Measurements from ENCODE around the gene UNC13A. TPM values are rescaled to one million over a fixed set of nuclear protein-coding genes. Genes with fewer than 3 reads are reported as not detected.
"Not testable (repeated sequence)": the region's sequence is repeated elsewhere in the genome, so short reads cannot be mapped to it uniquely, and the experiment has no call there.

The UNC13A gene
- total RNA-seq, 6 donors from 2014 or later: under 0.01 to 0.54 (median 0.33) TPM; not detected in 1

DNA sequence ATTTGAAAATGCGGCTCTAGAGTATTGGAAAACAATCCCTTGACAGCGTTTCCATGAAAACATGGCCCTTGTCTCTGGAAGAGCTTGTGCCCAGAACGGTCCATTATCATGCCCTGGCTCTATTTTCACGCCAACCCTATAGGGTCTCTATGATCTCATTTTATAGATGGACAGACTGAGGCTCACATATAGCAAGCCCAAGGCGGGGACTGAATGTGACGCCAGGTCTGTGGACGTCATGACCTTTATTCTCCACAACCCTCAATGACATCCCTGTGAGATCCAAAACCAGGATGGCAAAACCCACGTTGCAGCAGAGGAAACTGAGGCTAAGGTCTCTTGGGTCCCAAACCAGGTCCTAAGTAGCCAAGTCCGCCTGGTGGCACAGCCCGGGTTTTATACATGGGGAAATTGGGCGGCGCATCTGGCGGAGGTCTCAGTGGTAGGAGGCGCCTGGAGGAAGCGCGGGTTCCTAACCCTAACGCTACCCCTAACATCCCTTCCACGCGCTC is 133.1 kb downstream of the UNC13A start:
- no peak for DNase-seq
- H3K4me3 ChIP-seq: peak overlapping the region in 3 of 4 donors; percentile 80 to 97 (median 86)
- peaks cover 0 to 10% (median 10%) of the 10 kb centered on the region in 4 donors for H3K36me3 ChIP-seq
- H3K27ac ChIP-seq: peak overlapping the region; percentile 72 to 95 (median 86)
- WGBS, 2 donors: 17 to 31% methylated on average over 8 to 13 of the region's 19 CpGs
- H3K27me3 ChIP-seq: no peaks in the 10 kb centered on the region
- H3K9me3 ChIP-seq: no peaks in the 10 kb centered on the region
- ATAC-seq (ENCODE audit: low FRiP score in 2 of 2): no peak
- H3K4me1 ChIP-seq: peaks cover 20 to 39% (median 30%) of the 10 kb centered on the region in 4 donors
- TF ChIP-seq, protein P1, sequence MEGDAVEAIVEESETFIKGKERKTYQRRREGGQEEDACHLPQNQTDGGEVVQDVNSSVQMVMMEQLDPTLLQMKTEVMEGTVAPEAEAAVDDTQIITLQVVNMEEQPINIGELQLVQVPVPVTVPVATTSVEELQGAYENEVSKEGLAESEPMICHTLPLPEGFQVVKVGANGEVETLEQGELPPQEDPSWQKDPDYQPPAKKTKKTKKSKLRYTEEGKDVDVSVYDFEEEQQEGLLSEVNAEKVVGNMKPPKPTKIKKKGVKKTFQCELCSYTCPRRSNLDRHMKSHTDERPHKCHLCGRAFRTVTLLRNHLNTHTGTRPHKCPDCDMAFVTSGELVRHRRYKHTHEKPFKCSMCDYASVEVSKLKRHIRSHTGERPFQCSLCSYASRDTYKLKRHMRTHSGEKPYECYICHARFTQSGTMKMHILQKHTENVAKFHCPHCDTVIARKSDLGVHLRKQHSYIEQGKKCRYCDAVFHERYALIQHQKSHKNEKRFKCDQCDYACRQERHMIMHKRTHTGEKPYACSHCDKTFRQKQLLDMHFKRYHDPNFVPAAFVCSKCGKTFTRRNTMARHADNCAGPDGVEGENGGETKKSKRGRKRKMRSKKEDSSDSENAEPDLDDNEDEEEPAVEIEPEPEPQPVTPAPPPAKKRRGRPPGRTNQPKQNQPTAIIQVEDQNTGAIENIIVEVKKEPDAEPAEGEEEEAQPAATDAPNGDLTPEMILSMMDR (IDR thresholded peaks at IDR 0.05): no peak
- TF ChIP-seq POLR2A (IDR thresholded peaks at IDR 0.05): no peak
- TF ChIP-seq POLR2AphosphoS5 (IDR thresholded peaks at IDR 0.05): no peak
- no peak for TF ChIP-seq EP300 (IDR thresholded peaks at IDR 0.05)

DNA sequence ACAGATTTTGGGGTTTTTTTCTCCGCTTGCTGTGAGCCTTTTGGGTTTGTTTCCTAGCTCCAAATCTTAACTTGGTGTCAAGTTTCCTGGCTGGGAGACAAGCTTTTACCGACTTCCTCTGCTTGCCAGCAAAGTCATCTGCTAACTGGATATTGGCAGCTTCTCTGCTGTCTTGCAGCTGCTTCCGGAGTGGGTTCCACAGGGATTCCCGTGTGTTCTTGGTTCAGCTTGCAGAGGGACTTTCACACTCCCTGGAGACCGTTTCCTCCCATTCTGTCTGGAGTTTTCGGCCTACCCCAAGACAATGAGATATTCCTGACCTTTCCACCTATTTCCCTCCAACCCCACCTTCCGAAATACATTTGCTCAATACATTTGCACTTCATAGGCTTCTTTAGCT is 134.9 kb downstream of the UNC13A start:
- Histone ChIP-seq H3K9me3 (no peaks in the 10 kb centered on the region), H3K27ac (peak overlapping the region; percentile 53 to 78 (median 64)), H3K27me3 (no peaks in the 10 kb centered on the region), H3K4me3 (no peak overlapping the region), H3K36me3 (no peaks in the 10 kb centered on the region), H3K4me1 (peaks cover 20 to 39% (median 24%) of the 10 kb centered on the region in 4 donors)
- 33 to 36% methylated on average over 7 of the region's 7 CpGs for WGBS, 2 donors
- DNase-seq (peak in 1 of 2 donors; percentile 53), ATAC-seq (ENCODE audit: low FRiP score in 2 of 2) (no peak)
- TF ChIP-seq, protein P1 (IDR thresholded peaks at IDR 0.05): no peak
- TF ChIP-seq POLR2A (IDR thresholded peaks at IDR 0.05) (no peak), POLR2AphosphoS5 (IDR thresholded peaks at IDR 0.05) (peak; percentile 76 to 78), EP300 (IDR thresholded peaks at IDR 0.05) (peak in 1 of 4 donors; percentile 62)

GRCh38 chr19:17552735-17553134 is 135.4 kb downstream of the UNC13A start:
- 94 to 100% methylated on average over 4 of the region's 4 CpGs for WGBS, 2 donors
- H3K4me1 ChIP-seq: peaks cover 19 to 36% (median 21%) of the 10 kb centered on the region in 4 donors
- DNase-seq; H3K27me3 ChIP-seq; ATAC-seq (ENCODE audit: low FRiP score in 2 of 2); H3K4me3 ChIP-seq; H3K9me3 ChIP-seq; H3K36me3 ChIP-seq: not testable (repeated sequence)
- H3K27ac ChIP-seq: peak overlapping the region in 2 of 4 donors; percentile 66 to 78

Other genes starting within 250 kb of the UNC13A start
- gene TMEM221, start 239.7 kb downstream of the UNC13A start, total RNA-seq: under 1 TPM in 1 of 6 donors, not detected in 5; 0.14 TPM
- gene NXNL1, start 227.4 kb downstream of the UNC13A start, total RNA-seq: not detected
- gene SLC27A1, start 217.8 kb downstream of the UNC13A start, total RNA-seq: 10 to 100 TPM; 21.0 to 88.0 (median 30.8) TPM
- 100 to 1,000 TPM in 3 of 6 donors, 10 to 100 TPM in 3; 50.6 to 117 (median 99.7) TPM for gene PGLS, start 176.7 kb downstream of the UNC13A start, total RNA-seq
- gene COLGALT1, start 132.7 kb downstream of the UNC13A start, total RNA-seq: 100 to 1,000 TPM in 4 of 6 donors, 10 to 100 TPM in 2; 58.3 to 151 (median 116) TPM
- 10 to 100 TPM; 23.6 to 87.9 (median 63.7) TPM for gene MAP1S, start 31.1 kb upstream of the UNC13A start, total RNA-seq
- gene FCHO1, start 63.1 kb upstream of the UNC13A start, total RNA-seq: 10 to 100 TPM in 2 of 6 donors, 1 to 10 TPM in 4; 1.9 to 19.9 (median 8.7) TPM
- gene B3GNT3, start 106.8 kb upstream of the UNC13A start, total RNA-seq: 1 to 10 TPM in 5 of 6 donors, not detected in 1; 1.0 to 8.8 (median 2.5) TPM
- gene INSL3, start 133.2 kb upstream of the UNC13A start, total RNA-seq: under 1 TPM in 1 of 6 donors, not detected in 5; 0.57 TPM
- 10 to 100 TPM; 11.0 to 25.1 (median 12.8) TPM for gene JAK3, start 159.6 kb upstream of the UNC13A start, total RNA-seq
- gene RPL18A, start 171.6 kb upstream of the UNC13A start, total RNA-seq: 1,000 to 10,000 TPM in 3 of 6 donors, 100 to 1,000 TPM in 3; 705 to 1,655 (median 1,002) TPM
- gene SLC5A5, start 183.6 kb upstream of the UNC13A start, total RNA-seq: under 1 TPM in 2 of 6 donors, not detected in 4; under 0.01 to 0.15 TPM
- gene CCDC124, start 244.7 kb upstream of the UNC13A start, total RNA-seq: 10 to 100 TPM; 50.2 to 83.3 (median 62.1) TPM

All from upper lobe of left lung (tissue), 6 donors.